HG03342 (cell line): ENCODE measurements around the gene KHDRBS2.

Experiments used
- ATAC-seq: cut with Tn5 transposase; IDR thresholded peaks from one replicate; pipeline ENCODE4 v1.9.1; 2021; ENCODE audit warnings: mild to moderate bottlenecking, moderate library complexity; ENCODE audit not compliant: unreplicated experiment

Gene KHDRBS2

DNA sequence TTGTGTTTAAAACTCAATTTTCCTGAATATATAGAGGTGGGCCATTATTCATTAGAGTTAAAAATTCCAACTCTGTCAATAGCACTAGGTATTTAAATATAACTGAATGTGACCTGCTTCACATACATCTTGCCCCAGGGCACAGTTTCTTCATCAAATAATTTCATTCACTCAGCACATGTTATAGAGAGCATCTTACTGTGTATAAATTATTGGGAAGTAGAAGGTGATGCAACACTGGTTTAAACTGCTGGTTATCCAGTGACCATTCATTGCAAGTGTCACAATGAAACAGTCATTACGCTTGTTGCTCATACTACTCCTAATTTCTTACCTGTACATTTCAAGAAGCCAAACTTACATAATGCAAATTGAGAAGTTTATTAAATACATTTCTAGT is 93.4 kb downstream of the KHDRBS2 start:
- no peak for ATAC-seq

DNA sequence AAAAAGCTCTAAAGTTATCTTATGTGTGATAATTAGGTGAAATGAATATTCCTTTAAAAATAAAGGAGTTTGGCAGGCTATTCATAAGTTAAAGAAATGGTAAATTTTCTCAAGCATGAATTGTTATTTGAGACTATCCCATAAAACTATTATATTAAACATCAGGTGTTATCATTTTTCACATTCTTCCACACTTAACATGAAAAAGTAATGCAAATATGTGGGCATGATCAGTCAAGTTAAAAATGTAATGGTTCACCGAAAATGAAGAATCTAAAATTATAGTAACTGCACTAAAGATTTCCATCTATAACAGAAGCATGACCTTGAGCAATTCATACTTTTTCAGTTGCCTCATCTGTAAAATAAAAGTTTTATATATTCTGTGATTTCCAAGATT is 110.8 kb downstream of the KHDRBS2 start:
- no peak for ATAC-seq

DNA sequence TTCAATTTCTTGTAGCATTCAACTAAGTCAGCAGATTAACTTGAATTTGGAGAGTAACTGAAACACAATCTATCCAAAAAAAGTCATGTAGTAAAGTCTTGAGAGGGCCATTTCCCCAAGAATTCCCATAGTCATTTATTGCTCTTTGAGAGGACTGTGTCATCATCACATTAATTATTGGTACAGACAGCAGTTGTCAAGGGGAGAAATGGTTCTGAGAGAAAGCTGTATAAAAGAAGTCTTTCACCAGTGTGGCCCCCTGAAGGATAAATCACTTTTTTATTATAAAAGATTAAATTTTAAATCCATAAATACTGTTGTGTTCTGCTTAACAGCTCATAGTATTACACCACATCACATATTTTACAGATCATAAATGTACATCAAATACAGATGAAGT is 111.5 kb downstream of the KHDRBS2 start:
- no peak for ATAC-seq

DNA sequence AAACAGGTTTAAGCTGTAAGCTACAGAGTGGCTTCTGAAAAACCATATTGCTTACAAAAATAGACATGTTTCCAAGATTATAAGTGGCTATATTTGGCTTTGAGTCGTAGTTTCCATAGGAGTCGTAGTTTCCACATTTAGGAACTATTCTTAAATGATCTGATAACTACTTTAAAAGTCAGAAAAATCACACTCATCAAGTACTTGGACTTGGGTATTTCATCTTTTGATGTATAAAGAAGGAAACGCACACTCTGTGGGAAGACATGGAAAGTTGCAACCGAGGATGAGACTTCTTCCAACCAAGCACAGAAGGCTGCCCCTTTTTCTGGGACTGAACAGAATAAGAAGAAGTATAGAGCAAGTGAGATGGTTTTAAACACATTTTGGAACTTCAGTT is 118.3 kb downstream of the KHDRBS2 start:
- ATAC-seq, result no peak

DNA sequence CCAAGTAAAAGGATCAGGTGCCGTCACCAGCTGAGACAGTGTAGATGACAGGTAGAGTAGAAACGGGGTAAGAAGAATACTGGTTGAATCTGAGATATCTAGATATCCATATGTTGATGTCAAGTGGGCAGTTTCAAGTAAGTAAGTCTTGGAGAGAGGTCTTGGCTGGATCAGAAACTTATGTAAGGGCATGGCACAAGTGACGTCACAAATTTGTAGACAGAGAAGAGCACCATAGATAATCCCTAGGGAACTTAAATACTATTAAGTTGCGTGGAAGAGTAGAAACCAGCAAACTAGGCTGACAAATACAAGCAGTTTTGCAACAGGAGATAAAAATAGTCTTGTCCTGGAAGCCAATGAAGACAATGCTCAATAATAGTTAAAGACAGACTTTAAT is 123.2 kb downstream of the KHDRBS2 start:
- ATAC-seq, result no peak

DNA sequence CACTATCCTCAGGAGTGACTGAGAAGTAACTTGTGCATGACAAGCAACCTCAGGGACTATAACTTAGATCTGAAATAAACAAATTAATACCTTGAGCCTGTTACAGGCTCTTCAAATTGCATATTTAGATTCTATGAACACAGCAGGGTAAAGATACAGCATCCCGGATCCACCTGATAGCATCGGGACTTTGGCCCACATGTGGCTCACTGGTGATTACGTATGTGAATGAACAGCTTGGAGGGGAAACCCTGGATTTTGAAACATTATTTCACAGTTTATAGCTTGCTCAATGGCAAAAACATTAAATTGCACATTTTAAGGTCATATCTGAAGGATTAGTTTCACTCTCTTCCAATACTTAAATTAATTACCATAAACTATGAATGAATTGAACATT is 133.2 kb downstream of the KHDRBS2 start:
- no peak for ATAC-seq

DNA sequence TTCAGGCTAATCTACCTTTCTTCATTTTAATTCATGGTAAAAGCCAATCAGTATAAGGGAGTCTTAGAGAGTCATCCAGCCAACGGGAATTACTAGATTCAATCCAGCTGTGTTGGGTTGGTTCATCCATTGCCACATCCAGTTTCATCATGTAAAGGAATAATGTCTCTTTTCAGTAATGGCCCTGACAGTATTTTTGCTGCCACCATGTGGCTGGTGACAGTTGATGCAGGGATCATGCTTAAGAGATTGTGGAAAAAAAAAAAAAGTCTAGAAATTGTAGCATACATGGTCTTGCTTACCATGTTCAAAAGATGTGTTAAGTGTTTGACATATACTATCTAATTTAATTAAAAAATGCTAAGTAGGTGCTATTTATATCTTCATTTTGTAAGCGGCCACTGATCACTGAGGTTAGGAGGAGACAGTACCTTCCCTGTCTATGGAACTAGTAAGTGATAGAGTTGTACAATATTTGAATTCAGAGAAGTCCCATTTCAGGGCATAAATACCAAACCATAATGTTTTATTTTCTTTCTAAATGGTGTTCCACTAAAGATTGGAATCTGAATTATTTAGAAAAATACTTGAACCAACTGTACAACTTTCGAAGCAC is 135.9 kb downstream of the KHDRBS2 start:
- ATAC-seq, result peak; percentile 87

DNA sequence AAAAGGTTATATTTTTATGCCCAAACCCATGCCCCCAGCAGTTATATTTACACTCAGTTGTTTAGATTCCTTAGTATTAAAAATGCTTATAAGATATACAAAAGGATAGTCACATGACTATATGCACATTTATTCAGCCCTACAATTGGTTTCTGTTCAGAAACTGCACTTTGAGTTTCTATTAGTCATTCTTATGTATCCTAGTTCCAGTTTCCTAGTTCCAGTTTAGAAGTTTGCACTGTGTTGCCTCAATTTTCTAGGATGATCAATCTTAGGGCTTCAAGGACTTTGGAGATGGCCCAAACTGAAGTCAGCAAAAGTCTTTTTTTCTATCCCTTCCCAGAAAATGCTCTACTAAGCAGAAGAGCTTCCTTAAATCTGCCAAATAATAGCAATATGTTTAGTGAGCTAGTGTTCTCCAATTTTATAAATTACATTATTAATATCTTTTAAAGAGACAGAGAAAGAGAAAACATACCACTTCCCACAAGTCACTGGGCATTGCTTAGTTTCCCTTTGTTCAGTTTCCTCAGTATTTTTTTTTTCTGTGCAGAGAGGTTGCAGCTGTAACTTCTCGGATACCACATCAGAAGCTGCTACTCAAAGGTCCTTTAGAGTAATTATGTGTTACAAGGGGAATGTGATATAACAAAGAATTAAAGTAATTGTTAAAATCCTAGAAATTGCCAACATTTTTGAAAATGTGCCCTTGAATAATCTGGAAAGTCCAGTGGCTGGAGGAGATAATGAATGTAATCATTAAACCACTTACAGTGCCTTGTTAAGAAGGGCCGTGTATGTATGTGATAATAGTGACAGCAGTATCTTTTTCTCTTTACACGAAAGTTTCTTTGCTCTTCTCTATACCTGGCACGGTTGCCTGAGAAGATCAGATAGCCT is 138.8 kb downstream of the KHDRBS2 start:
- ATAC-seq, result no peak

DNA sequence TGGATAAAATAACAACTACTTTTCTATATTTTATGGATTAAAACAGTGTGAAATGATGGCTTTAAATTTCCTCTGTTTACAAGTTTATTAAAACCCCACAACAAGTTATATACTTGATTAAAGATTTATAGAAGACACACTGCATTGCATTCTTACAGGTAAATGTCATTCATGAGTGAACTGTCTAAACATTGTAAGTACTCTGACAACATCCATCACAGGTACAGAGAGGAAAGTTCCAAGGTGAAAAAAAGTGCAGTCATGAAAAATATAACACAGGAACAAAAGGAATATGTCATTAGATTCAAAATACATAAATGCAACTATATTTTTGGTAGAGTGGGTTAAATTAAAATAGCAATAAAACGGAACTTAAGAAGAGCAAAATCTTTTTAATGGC is 156.9 kb downstream of the KHDRBS2 start:
- no peak for ATAC-seq

DNA sequence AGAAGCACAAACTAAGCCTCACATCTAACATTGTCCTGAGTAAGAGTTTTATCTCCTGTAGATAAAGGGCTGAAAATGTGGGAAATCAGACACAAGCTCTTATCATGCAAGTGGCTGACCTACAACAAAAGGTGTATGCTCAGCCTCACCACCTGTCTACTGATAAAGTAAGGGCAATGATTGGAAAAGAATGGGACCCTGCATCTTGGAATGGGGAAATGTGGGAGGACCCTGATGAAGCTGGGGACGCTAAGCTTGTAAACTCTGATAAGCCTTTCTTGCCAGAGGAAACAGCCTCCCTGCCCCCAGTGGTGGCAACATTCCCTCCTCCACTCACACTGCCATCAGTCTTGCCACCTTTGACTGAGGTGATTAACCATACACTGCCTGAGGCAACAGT is 166.6 kb downstream of the KHDRBS2 start:
- ATAC-seq, result no peak

DNA sequence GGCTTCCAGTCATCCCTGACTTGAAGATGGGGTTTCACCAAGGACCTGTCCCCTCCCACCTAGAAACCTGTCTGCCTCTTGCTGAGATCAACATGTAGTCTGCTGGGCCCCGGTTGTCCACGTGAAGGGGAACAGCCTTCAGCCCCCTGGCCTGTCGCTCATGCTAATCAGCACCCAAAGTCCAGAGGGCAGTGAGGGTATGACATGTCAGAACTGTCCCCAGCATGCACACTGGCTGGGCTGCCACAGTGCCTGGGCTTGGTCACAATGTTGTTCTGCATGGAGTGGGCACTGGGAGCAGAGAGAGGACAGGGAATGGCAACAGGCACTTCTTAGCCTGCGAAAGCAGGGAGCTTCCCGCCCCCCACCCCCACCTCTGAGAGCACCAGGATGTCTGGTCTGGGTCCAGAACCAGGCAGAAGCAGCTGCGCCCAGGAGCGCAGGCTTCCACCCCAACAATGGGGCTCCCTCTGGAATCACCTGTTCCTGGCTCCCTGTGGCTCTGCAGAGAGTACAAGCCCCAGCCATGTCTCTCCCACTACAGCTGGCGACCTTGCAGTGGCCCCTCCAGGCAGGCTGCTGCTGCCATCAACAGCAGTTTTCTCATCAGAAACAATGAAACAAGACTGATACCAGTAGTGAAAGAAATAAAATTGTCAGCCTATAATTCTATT is 182.7 kb downstream of the KHDRBS2 start:
- no peak for ATAC-seq

DNA sequence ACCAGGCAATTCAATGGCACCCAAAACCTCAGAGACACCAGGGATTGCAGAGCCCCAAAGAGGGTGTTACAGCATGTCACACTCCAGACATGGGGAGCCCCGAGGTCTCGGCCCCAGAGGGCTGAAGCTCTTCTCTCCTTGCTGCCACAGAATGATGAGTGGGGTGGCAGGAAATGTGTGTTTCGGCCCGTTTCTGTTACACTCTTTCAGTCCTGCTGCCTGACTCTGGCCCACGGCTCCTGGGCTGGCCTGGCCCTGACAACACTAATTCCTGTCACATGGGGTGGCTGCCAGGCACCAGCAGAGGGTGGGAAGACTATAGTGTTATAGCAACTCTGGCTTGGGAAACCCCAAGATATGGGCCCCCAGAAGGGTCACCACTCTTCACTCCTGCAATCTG is 183.6 kb downstream of the KHDRBS2 start:
- ATAC-seq, result no peak

DNA sequence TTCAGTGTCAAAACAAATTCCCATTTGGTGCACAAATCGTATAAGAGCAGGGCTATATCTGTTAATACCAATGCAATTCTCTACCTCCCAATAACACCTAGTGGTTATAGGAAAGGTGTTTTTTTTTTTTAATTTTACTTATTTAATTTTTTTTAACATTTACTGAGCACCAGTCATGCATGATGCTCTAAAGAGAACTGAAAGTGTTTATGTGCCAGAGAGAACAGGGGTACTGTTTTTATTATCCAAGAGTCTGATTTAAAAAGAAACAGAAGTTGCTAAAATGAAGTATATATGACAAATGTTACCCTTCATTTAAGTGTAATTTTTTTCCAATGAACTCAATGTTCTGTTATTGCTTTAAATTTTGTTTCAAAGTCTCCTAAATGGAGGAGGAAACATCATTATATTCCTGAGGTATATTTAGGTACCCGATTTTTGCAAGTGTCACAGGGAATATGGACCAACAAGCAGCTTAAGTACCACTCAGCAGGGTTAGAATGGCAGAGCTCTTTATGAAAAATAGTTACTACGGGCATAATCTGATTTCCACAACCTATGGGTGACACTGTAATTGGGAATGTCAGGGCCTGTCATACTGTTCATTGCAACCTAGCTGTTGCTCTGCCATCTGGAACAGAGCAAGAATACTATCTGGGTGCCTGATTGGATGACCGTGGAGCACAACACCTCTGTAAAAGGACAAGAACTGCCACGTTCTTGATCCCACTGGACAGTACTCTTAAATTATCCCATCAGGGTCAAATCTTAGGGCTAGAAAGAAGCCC is 195.4 kb downstream of the KHDRBS2 start:
- ATAC-seq, result no peak

DNA sequence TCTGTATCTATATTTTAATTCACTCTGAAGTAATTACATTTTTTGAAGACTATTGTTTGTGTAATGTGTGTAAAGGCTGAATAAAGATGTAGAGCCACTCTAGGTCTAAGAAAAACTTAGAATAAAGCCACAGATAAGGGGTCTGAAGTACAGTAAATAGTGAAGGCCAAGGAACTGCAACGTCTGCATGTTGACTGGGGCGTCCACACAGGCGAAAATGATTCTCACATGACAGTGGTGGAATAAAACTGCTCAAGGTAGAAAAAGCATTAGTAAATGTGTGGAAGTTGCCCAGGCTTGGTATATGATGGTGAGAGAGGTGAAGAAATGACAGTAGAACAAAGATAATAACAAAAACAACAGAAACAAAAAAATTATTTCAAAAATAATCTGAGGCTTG is 196.2 kb downstream of the KHDRBS2 start:
- no peak for ATAC-seq

DNA sequence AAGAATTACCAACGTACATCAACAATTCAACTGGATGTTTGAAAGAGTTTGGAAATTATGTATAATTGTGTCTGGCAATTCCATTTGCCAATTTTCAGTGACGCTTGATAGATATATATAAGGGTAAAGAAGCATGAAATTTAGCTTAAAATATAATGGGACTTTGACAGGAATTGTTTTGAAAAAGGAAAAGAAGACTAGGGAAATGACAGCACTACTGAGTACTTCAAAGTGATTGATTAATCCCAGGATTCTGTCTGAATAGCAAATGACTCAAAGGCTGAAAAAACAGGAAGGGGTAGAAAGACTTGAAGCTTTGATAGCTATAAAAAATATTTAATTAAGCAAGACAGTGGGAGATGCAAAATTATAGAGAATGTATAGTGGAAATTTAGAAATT is 200.0 kb downstream of the KHDRBS2 start:
- no peak for ATAC-seq

DNA sequence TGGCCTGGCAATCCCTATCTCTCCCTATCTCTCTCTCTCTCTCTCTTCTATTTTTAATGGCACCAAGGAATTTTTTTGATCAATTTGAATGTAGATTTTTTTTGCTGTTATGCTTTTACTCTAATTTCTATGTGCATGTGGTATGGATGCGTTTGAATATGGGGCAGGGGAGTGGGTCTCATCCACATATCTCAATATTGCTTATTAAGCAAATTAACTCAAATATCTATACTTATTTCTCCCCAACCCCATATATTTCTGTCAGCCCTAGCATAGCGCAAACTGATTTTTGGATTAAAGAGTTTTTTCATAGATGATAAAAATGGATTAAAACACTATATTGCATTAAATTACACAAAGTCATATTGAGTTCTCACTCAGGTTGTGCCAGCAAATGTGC is 210.2 kb downstream of the KHDRBS2 start:
- no peak for ATAC-seq

DNA sequence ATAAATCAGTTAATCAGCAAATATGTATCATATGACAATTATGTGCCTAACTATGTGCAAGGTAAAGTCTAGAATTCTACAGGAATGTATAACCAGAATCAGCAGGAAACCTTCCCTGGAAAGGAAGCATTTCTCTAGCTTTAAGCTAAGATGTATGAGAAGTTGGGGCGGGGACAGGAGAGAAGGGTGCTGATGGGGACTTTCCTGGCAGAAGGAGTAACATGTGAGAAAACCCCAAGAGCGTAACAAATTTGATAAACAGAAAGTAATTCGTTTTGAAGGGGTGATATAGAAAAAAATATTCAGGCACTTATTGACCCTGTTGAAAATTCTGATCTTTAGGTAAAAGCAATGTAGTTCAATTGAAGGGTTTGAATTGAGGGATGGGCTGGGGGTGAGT is 226.1 kb downstream of the KHDRBS2 start:
- no peak for ATAC-seq

DNA sequence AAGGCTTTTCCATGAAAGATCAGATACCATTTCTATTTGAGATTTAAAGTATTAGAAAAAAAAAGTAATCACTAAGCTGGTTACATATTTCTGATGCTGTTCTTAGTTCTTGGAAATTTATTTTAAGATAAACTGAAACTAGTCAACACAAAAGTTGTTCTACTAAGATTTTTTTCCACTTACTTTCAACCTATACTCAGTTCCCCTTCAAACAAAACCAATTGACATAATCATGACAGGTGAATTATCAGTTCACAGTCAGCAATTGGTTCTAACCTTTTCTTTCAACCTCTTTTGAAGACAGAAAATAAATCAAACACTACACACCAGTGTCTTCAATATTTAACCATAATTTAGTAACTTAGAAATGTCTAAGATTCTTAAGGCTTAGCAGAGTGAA is 228.7 kb downstream of the KHDRBS2 start:
- no peak for ATAC-seq

DNA sequence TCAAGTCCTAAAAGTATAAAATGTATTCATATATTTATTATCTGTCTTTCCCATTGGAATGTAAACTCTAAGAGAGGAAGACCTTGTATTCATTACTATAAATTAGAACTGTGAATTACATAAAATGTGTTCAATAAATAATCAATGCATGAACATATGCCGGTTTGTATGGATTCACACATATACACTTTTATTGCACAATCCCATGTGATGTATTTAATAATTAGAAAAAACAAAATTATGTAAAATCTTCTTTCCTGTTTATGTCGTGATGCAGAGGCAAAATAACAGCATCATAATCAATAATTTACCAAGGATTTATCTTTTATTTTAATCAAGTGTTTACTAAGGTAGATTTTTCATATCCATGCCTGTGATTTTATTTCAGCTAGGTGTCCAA is 240.5 kb downstream of the KHDRBS2 start:
- ATAC-seq, result no peak

DNA sequence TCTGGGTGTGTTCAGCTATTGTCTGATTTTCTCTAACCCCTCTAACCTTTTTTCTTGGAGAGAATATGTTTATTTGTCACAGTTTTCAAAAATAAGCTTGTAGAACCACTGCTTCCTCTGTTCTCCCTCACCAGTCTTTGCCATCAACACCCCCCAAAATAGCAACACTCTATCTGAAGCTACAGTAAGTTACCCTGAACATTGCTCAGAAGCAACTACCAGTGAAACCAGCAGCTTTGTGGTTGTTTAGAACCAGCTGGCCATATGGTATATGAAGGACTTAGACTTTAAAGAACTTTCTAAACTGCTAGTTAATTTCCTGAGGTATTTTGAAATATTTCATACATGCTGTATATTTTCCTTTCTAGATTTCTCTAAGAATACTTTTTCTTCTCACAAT is 242.9 kb downstream of the KHDRBS2 start:
- no peak for ATAC-seq

DNA sequence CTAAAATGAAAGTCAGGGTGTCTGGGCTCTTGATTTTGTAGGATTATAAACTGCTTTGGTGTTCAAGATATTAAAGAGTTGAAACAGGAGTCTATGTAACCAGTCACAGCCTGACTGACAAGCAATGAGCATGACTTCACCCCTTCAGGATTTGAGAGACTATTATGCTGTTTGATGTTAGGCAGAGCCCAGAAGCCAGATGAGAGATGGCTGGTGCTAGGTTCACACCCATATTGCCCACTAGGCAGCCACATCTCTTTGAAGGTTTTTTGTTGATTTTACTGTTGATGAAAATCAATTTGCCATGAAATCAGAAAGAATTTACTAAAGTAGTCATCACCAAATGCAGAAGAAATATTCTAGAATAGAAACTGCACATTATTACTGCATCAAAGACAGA is 243.6 kb downstream of the KHDRBS2 start:
- no peak for ATAC-seq
